ENCODE measurements around the gene LRRC4C. TPM values are rescaled to one million over a fixed set of nuclear protein-coding genes. Genes with fewer than 3 reads are reported as not detected.

Gene LRRC4C
- total and polyA plus RNA-seq, 2 donors (not counting 1 experiment from before 2014, with no cell fraction given) = under 0.01 to 0.02 TPM

DNA sequence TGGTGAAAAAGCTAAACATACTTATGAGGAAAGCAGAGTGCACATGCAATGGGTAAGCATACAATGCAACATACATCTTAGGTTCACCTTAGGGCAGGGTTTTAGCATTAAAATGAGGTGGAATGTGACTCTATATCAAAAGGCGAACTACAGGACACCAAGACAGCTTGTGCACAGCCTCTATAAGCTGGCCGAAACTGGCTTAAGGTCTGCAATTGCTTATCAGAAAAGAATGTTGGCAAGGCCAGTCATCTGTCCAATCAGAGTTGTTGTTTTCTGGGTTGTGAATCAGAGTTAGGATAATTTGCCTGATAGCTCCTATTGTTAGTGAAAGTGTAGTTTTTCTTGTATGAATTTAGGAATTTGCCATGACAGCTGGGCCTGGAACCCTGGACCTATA lies 76.5 kb downstream of the LRRC4C start:
- Histone ChIP-seq H3K27ac (ENCODE audit: insufficient read depth, low read length) (no peak overlapping the region), H3K4me1 (ENCODE audit: control insufficient read depth, extremely low read depth, insufficient read depth, low read length) (no peaks in the 10 kb centered on the region), H3K9me3 (ENCODE audit: control insufficient read depth, insufficient read depth, low read depth, low read length) (no peaks in the 10 kb centered on the region), H3K4me2 (ENCODE audit: extremely low read depth, insufficient read depth, low read length) (no peak overlapping the region), H3K4me3 (replicated peaks in 1 of 4; ENCODE audit: control extremely low read depth in 1 of 4, insufficient read depth in 1 of 4, low read depth in 3 of 4, low read length in 4 of 4) (no peak overlapping the region), H4K20me1 (ENCODE audit: control insufficient read depth, extremely low read depth, insufficient read depth, low read length) (no peaks in the 10 kb centered on the region), H2AFZ (ENCODE audit: low read length) (no peak overlapping the region), H3K79me2 (ENCODE audit: control insufficient read depth, insufficient read depth, low read length) (no peaks in the 10 kb centered on the region), H3K36me3 (ENCODE audit: control insufficient read depth, insufficient read depth, low read length) (no peaks in the 10 kb centered on the region), H3K27me3 (ENCODE audit: control insufficient read depth, insufficient read depth, low read length) (no peaks in the 10 kb centered on the region), H3K9ac (ENCODE audit: insufficient read depth, low read length) (no peak overlapping the region)
- TF ChIP-seq EZH2 (IDR thresholded peaks at IDR 0.05; ENCODE audit: low read length, missing control alignments) = no peak
- TF ChIP-seq, protein P1, sequence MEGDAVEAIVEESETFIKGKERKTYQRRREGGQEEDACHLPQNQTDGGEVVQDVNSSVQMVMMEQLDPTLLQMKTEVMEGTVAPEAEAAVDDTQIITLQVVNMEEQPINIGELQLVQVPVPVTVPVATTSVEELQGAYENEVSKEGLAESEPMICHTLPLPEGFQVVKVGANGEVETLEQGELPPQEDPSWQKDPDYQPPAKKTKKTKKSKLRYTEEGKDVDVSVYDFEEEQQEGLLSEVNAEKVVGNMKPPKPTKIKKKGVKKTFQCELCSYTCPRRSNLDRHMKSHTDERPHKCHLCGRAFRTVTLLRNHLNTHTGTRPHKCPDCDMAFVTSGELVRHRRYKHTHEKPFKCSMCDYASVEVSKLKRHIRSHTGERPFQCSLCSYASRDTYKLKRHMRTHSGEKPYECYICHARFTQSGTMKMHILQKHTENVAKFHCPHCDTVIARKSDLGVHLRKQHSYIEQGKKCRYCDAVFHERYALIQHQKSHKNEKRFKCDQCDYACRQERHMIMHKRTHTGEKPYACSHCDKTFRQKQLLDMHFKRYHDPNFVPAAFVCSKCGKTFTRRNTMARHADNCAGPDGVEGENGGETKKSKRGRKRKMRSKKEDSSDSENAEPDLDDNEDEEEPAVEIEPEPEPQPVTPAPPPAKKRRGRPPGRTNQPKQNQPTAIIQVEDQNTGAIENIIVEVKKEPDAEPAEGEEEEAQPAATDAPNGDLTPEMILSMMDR (conservative IDR thresholded peaks at IDR 0.05 in 1 of 2, IDR thresholded peaks at IDR 0.05 in 1 of 2; ENCODE audit: low read depth in 1 of 2, low read length in 2 of 2) = no peak
- DNase-seq (ENCODE audit: low read depth in 2 of 2) = peak in 1 of 2 donors; percentile 82

DNA sequence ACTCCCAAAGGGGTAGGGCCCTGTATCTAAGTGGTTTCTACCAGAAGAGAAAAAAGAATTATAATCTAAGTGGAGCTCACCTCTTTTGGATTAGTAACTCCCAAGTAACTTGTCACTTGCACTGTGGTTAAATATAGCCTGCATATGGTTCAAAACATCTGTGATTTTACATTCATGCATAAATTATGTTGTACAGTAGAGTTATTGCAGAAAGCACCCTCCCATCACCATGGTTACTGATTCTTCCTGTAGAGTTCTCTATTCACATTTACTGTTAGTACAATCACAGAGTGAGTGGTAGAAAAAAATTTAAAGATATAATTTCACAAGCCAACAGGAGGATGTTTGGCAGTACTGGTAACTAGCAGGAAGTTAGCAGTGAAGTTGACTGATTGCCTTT lies 80.4 kb downstream of the LRRC4C start:
- no peaks in the 10 kb centered on the region for H3K79me2 ChIP-seq (ENCODE audit: control insufficient read depth, insufficient read depth, low read length)
- no peaks in the 10 kb centered on the region for H3K27me3 ChIP-seq (ENCODE audit: control insufficient read depth, insufficient read depth, low read length)
- no peaks in the 10 kb centered on the region for H3K4me1 ChIP-seq (ENCODE audit: control insufficient read depth, extremely low read depth, insufficient read depth, low read length)
- H3K4me2 ChIP-seq (ENCODE audit: extremely low read depth, insufficient read depth, low read length) = no peak overlapping the region
- no peaks in the 10 kb centered on the region for H3K9me3 ChIP-seq (ENCODE audit: control insufficient read depth, insufficient read depth, low read depth, low read length)
- TF ChIP-seq, protein P1 (conservative IDR thresholded peaks at IDR 0.05 in 1 of 2, IDR thresholded peaks at IDR 0.05 in 1 of 2; ENCODE audit: low read depth in 1 of 2, low read length in 2 of 2) = no peak
- TF ChIP-seq EZH2 (IDR thresholded peaks at IDR 0.05; ENCODE audit: low read length, missing control alignments) = no peak
- no peak overlapping the region for H2AFZ ChIP-seq (ENCODE audit: low read length)
- H4K20me1 ChIP-seq (ENCODE audit: control insufficient read depth, extremely low read depth, insufficient read depth, low read length) = no peaks in the 10 kb centered on the region
- no peak overlapping the region for H3K4me3 ChIP-seq (replicated peaks in 1 of 4; ENCODE audit: control extremely low read depth in 1 of 4, insufficient read depth in 1 of 4, low read depth in 3 of 4, low read length in 4 of 4)
- no peaks in the 10 kb centered on the region for H3K36me3 ChIP-seq (ENCODE audit: control insufficient read depth, insufficient read depth, low read length)
- DNase-seq (ENCODE audit: low read depth in 2 of 2) = peak in 1 of 2 donors; percentile 56
- no peak overlapping the region for H3K9ac ChIP-seq (ENCODE audit: insufficient read depth, low read length)
- H3K27ac ChIP-seq (ENCODE audit: insufficient read depth, low read length) = no peak overlapping the region

DNA sequence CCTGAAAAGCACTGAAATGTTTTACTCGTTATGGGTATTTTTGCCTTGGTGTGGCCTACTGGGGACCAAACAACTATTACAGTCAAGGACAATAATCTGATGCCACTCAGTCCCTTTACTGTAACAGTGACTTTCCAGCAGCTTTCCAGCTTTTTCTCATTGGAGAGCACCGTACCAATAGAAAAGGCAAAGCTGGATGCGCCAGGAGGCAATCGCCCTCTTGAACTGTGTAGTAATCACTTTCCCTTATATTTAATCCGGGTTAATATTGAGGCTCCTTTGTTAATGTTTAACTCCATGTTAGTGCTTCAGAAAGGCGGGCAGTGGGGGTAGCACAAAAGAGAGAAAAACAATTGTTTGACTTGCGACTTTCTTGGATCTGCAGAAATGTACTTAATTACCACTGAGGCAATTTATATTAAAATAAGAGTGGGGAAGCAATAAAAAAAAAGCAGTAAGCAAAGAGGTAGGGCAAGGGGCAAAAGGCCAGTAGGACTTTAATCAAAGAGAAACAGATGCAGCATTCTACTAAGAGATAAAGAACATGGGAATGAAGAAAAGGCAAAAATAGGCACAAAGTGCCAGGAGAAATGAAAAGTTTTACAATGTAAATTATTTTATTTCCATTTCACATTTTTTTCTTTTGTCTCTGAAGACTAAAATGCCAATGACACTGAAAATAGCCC lies 81.6 kb downstream of the LRRC4C start:
- H3K9me3 ChIP-seq (ENCODE audit: control insufficient read depth, insufficient read depth, low read depth, low read length) = no peaks in the 10 kb centered on the region
- no peaks in the 10 kb centered on the region for H3K4me1 ChIP-seq (ENCODE audit: control insufficient read depth, extremely low read depth, insufficient read depth, low read length)
- H3K9ac ChIP-seq (ENCODE audit: insufficient read depth, low read length) = no peak overlapping the region
- no peaks in the 10 kb centered on the region for H3K27me3 ChIP-seq (ENCODE audit: control insufficient read depth, insufficient read depth, low read length)
- no peak overlapping the region for H3K27ac ChIP-seq (ENCODE audit: insufficient read depth, low read length)
- no peak for DNase-seq (ENCODE audit: low read depth in 2 of 2)
- no peak overlapping the region for H2AFZ ChIP-seq (ENCODE audit: low read length)
- no peaks in the 10 kb centered on the region for H4K20me1 ChIP-seq (ENCODE audit: control insufficient read depth, extremely low read depth, insufficient read depth, low read length)
- no peak overlapping the region for H3K4me2 ChIP-seq (ENCODE audit: extremely low read depth, insufficient read depth, low read length)
- no peak for TF ChIP-seq EZH2 (IDR thresholded peaks at IDR 0.05; ENCODE audit: low read length, missing control alignments)
- TF ChIP-seq, protein P1 (conservative IDR thresholded peaks at IDR 0.05 in 1 of 2, IDR thresholded peaks at IDR 0.05 in 1 of 2; ENCODE audit: low read depth in 1 of 2, low read length in 2 of 2) = no peak
- H3K36me3 ChIP-seq (ENCODE audit: control insufficient read depth, insufficient read depth, low read length) = no peaks in the 10 kb centered on the region
- H3K79me2 ChIP-seq (ENCODE audit: control insufficient read depth, insufficient read depth, low read length) = no peaks in the 10 kb centered on the region
- no peak overlapping the region for H3K4me3 ChIP-seq (replicated peaks in 1 of 4; ENCODE audit: control extremely low read depth in 1 of 4, insufficient read depth in 1 of 4, low read depth in 3 of 4, low read length in 4 of 4)

Data from fibroblast of lung (primary cell).